H1 (cell line): ENCODE results near the gene NEB. TPM values are rescaled to one million over a fixed set of nuclear protein-coding genes. Genes with fewer than 3 reads are reported as not detected.

Source experiments
- CTCF ChIA-PET: fragments of 300-600 bp; sonication (Branson Sonifier 250); formaldehyde crosslinking; loops from one replicate; lab custom pipeline; 2021; ENCODE audit not compliant: partially characterized antibody; lab: Charles Lee
- POLR2A ChIA-PET: fragments of 300-600 bp; sonication (Branson Sonifier 250); formaldehyde crosslinking; loops from one replicate; lab custom pipeline; 2021; ENCODE audit warnings: inconsistent platforms; ENCODE audit not compliant: partially characterized antibody; lab: Charles Lee
- DNase-seq, 2 experiments: peaks; one replicate each; pipeline versions ENCODE4 v3.0.0 to v3.0.0-alpha.2; 2010 to 2022; ENCODE audit warnings: low spot score in 2 of 2, low read depth in 1 of 2, mixed read lengths in 1 of 2
- FAIRE-seq: peaks from 2 replicates; lab custom pipeline; 2011; peaks lifted over from hg19 to GRCh38; lab: Jason Lieb, UNC
- H2AFZ ChIP-seq: 2 replicates; pipeline ENCODE4 v1.8.1; 2012; ENCODE audit warnings: low read length, inconsistent platforms
- H2AK5ac ChIP-seq: 2 replicates; pipeline ENCODE4 v1.6.1; 2013; ENCODE audit warnings: low read depth, low read length
- H2BK120ac ChIP-seq: replicated peaks from 2 replicates; pipeline ENCODE3; 2013; ENCODE audit warnings: low read depth, low read length, inconsistent platforms
- H2BK12ac ChIP-seq: 2 replicates; pipeline ENCODE4 v1.6.1; 2013; ENCODE audit warnings: low read depth, low read length
- H2BK15ac ChIP-seq: 2 replicates; pipeline ENCODE4 v1.6.1; 2013; ENCODE audit warnings: low read length
- H2BK20ac ChIP-seq: 2 replicates; pipeline ENCODE4 v1.6.1; 2013; ENCODE audit warnings: low read length
- H2BK5ac ChIP-seq: 2 replicates; pipeline ENCODE4 v1.6.1; 2013; ENCODE audit warnings: low read depth, low read length
- H3K14ac ChIP-seq: 2 replicates; pipeline ENCODE4 v1.6.1; 2013; ENCODE audit warnings: inconsistent platforms; ENCODE audit not compliant: insufficient read length
- H3K18ac ChIP-seq: 2 replicates; pipeline ENCODE4 v1.6.1; 2013; ENCODE audit warnings: low read length; ENCODE audit errors: extremely low read depth
- H3K23ac ChIP-seq: 2 replicates; pipeline ENCODE4 v1.6.1; 2013; ENCODE audit warnings: inconsistent platforms; ENCODE audit not compliant: insufficient read length
- H3K23me2 ChIP-seq: 2 replicates; pipeline ENCODE4 v1.6.1; 2013; ENCODE audit warnings: low read depth, low read length
- H3K27ac ChIP-seq: 2 replicates; pipeline ENCODE4 v1.6.1; 2011; ENCODE audit warnings: low read depth, low read length, inconsistent platforms
- H3K27me3 ChIP-seq, 4 experiments: replicated peaks in 1 of 4; 1 replicate in 1 of 4; 2 replicates in 3 of 4; pipeline versions ENCODE4 v1.6.1 to v1.8.1; 2011 to 2013; ENCODE audit warnings: low read length in 3 of 4, mild to moderate bottlenecking in 3 of 4, inconsistent platforms in 2 of 4, mixed read lengths in 2 of 4, moderate library complexity in 1 of 4; ENCODE audit not compliant: control insufficient read depth in 3 of 4, insufficient read depth in 3 of 4; ENCODE audit errors: extremely low read depth in 1 of 4
- H3K36me3 ChIP-seq, 4 experiments: 2 replicates each; pipeline versions ENCODE4 v1.6.1 to v1.8.1; 2011 to 2013; ENCODE audit warnings: mild to moderate bottlenecking in 4 of 4, low read length in 3 of 4, moderate library complexity in 2 of 4, control low read depth in 1 of 4, inconsistent platforms in 1 of 4; ENCODE audit not compliant: insufficient read depth in 4 of 4, control insufficient read depth in 2 of 4
- H3K4ac ChIP-seq: replicated peaks from 2 replicates; pipeline ENCODE3; 2013; ENCODE audit warnings: low read length, low read depth, mixed read lengths, inconsistent platforms; ENCODE audit not compliant: insufficient read length
- H3K4me1 ChIP-seq, 4 experiments: replicated peaks in 1 of 4; 1 replicate in 1 of 4; 2 replicates in 3 of 4; pipeline versions ENCODE4 v1.6.1 to v1.8.1; 2011 to 2013; ENCODE audit warnings: low read length in 3 of 4, inconsistent platforms in 2 of 4, mixed read lengths in 1 of 4; ENCODE audit not compliant: insufficient read depth in 4 of 4, control insufficient read depth in 3 of 4
- H3K4me2 ChIP-seq, 2 experiments: 2 replicates each; pipeline versions ENCODE4 v1.6.1 to v1.8.1; 2011 to 2013; ENCODE audit warnings: low read depth in 2 of 2, low read length in 2 of 2, control low read depth in 1 of 2, inconsistent platforms in 1 of 2, mild to moderate bottlenecking in 1 of 2; ENCODE audit not compliant: insufficient read depth in 1 of 2
- H3K4me3 ChIP-seq, 4 experiments: fragments of 200-600, 300-600 bp in 1 of 4; sonication (generic), shearing (Covaris generic), sonication (Bioruptor Twin) in 1 of 4; 2 replicates each; pipeline versions ENCODE4 v1.5.1 to v1.8.1; 2011 to 2016; ENCODE audit warnings: low read length in 4 of 4, low read depth in 3 of 4, control low read depth in 2 of 4, inconsistent platforms in 2 of 4, mild to moderate bottlenecking in 2 of 4, mixed read lengths in 1 of 4, moderate library complexity in 1 of 4; ENCODE audit not compliant: insufficient read depth in 2 of 4; ENCODE audit errors: extremely low read depth in 1 of 4
- H3K56ac ChIP-seq: replicated peaks from 2 replicates; pipeline ENCODE3; 2013; ENCODE audit warnings: low read depth, mild to moderate bottlenecking, mixed read lengths, low read length, inconsistent platforms; ENCODE audit not compliant: insufficient read length
- H3K79me1 ChIP-seq: 2 replicates; pipeline ENCODE4 v1.6.1; 2013; ENCODE audit warnings: low read depth, low read length, control low read depth
- H3K79me2 ChIP-seq, 2 experiments: 2 replicates each; pipeline versions ENCODE4 v1.6.1 to v1.8.1; 2012 to 2013; ENCODE audit warnings: low read length in 2 of 2, mild to moderate bottlenecking in 2 of 2, inconsistent platforms in 1 of 2; ENCODE audit not compliant: insufficient read depth in 2 of 2, control insufficient read depth in 1 of 2
- H3K9ac ChIP-seq, 4 experiments: replicated peaks in 1 of 4; 1 replicate in 1 of 4; 2 replicates in 3 of 4; pipeline versions ENCODE4 v1.6.1 to v1.8.1; 2011 to 2013; ENCODE audit warnings: low read depth in 3 of 4, low read length in 3 of 4, control low read depth in 2 of 4, mild to moderate bottlenecking in 2 of 4, moderate library complexity in 2 of 4, inconsistent platforms in 1 of 4; ENCODE audit errors: extremely low read depth in 1 of 4
- H3K9me3 ChIP-seq, 2 experiments: 2 replicates each; pipeline versions ENCODE4 v1.6.1 to v1.8.1; 2012 to 2013; ENCODE audit warnings: mild to moderate bottlenecking in 2 of 2, moderate library complexity in 2 of 2, control low read depth in 1 of 2, inconsistent platforms in 1 of 2, low read depth in 1 of 2, low read length in 1 of 2, mixed read lengths in 1 of 2; ENCODE audit not compliant: insufficient read depth in 2 of 2
- H4K20me1 ChIP-seq, 2 experiments: replicated peaks in 1 of 2; 2 replicates each; pipeline versions ENCODE3 to v1.8.1; 2011 to 2013; ENCODE audit warnings: inconsistent platforms in 2 of 2, low read length in 2 of 2, mild to moderate bottlenecking in 1 of 2; ENCODE audit not compliant: insufficient read depth in 2 of 2, control insufficient read depth in 1 of 2
- H4K5ac ChIP-seq: 2 replicates; pipeline ENCODE4 v1.6.1; 2013; ENCODE audit warnings: low read length, low read depth, mixed read lengths, inconsistent platforms; ENCODE audit not compliant: insufficient read length
- H4K8ac ChIP-seq: 2 replicates; pipeline ENCODE4 v1.8.0; 2013; ENCODE audit warnings: mild to moderate bottlenecking, moderate library complexity, low read length, inconsistent platforms; ENCODE audit not compliant: insufficient read depth; ENCODE audit errors: extremely low read depth
- H4K91ac ChIP-seq: replicated peaks from 2 replicates; pipeline ENCODE3; 2013; ENCODE audit warnings: low read length, mixed read lengths, inconsistent platforms; ENCODE audit not compliant: insufficient read length
- ATF2 ChIP-seq: IDR thresholded peaks from 2 replicates; pipeline ENCODE4 v1.6.1; 2012; ENCODE audit warnings: low read length, inconsistent platforms
- CBX8 ChIP-seq: fragments of 300-800, 300-1000 bp; sonication (generic); IDR thresholded peaks from 2 replicates; pipeline ENCODE4 v1.7.1; 2016; ENCODE audit warnings: low read depth, low read length, borderline replicate concordance
- CREB1 ChIP-seq: IDR thresholded peaks from 2 replicates; pipeline ENCODE4 v1.6.1; 2012; ENCODE audit warnings: inconsistent platforms
- NANOG ChIP-seq: IDR thresholded peaks from 2 replicates; pipeline ENCODE4 v1.6.1; 2011; ENCODE audit warnings: low read length, low read depth, mild to moderate bottlenecking, inconsistent platforms; ENCODE audit not compliant: insufficient read depth, poor library complexity, severe bottlenecking
- SUZ12 ChIP-seq: fragments of 200-600 bp; sonication (generic); IDR thresholded peaks from 2 replicates; pipeline ENCODE4 v1.6.1; 2012; ENCODE audit warnings: mild to moderate bottlenecking, inconsistent platforms, low read length, moderate library complexity, mixed read lengths
- TBP ChIP-seq: IDR thresholded peaks from 2 replicates; pipeline ENCODE4 v1.6.1; 2011; ENCODE audit warnings: low read depth, low read length, improper control_type of control experiment
- WGBS, 2 experiments: shearing (Covaris generic) in 1 of 2; methylation state at CpG; one replicate each; pipeline versions ENCODE4 v1.1.6 to v1.1.7; 2013 to 2015; ENCODE audit warnings: low lambda C conversion rate in 2 of 2, mixed read lengths in 2 of 2, inconsistent platforms in 1 of 2, low coverage in 1 of 2, missing lambda C conversion rate in 1 of 2; ENCODE audit not compliant: insufficient replicate concordance in 2 of 2, insufficient coverage in 1 of 2, insufficient read length in 1 of 2; ENCODE audit errors: extremely low coverage in 1 of 2, missing lambda C conversion rate in 1 of 2; 5-methylcytosine and 5-hydroxymethylcytosine counted together
- polyA plus RNA-seq, 7 experiments: library from polyadenylated mRNA; depleted of rRNA in 3 of 7; stranded (reverse) in 5 of 7; unstranded in 2 of 7; fragments of >200 nt in 5 of 7; fragments of 200-250 nt in 2 of 7; gene quantifications; 1 replicate in 5 of 7; 2 replicates in 1 of 7; 4 replicates in 1 of 7; pipeline versions ENCODE4 v1.2.1 to v1.2.3, GENCODE V29; 2011 to 2013; ENCODE audit warnings: missing spikeins in 2 of 7, mixed read lengths in 2 of 7
- total RNA-seq: library from RNA; stranded (reverse); fragmentation: NEBNext Ultra II Directional; extraction: Animal tissue kit (Norgen Biotek cat#: 25700); gene quantifications from 2 replicates; pipeline ENCODE4 v1.2.1, GENCODE V29; 2021

NEB gene
- total and polyA plus RNA-seq, 2 of the 8 experiments (the other 6 are each of a cell fraction or from before 2014, with no cell fraction given) = 1.4 to 2.5 TPM

DNA sequence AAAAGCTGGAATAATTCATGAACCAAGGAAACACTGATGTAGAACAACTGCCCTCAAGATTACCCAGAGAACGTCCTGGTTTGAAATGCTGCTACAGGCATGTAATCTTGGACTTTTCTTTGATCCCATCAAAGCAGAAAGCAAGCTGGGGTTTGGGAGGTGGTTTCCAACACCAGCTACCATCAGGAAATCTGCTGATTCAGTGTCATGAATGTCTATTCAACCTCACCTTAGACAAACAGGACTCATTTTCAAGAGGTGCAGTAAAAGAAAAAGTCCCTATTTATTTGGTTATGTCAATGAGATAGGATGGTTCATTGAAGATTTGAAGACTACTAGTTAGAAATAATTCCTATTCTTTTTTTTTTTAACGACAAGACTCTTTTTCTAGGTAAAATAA is 72.7 kb downstream of the NEB start:
- no peak overlapping the region for H3K56ac ChIP-seq
- no peak overlapping the region for H3K14ac ChIP-seq
- H4K5ac ChIP-seq = no peak overlapping the region
- FAIRE-seq (no peak), DNase-seq (no peak)
- H2AK5ac ChIP-seq = no peak overlapping the region
- no peak overlapping the region for H2AFZ ChIP-seq
- no peaks in the 10 kb centered on the region for H3K4me1 ChIP-seq
- 77% methylated on average over 2 of the region's 2 CpGs; no CpG with 5 or more reads in 1 of the 2 experiments for WGBS, 2 experiments
- no peaks in the 10 kb centered on the region for H4K20me1 ChIP-seq
- H2BK5ac ChIP-seq = no peak overlapping the region
- H3K9me3 ChIP-seq = no peaks in the 10 kb centered on the region
- H3K27me3 ChIP-seq = no peaks in the 10 kb centered on the region
- H2BK20ac ChIP-seq = no peak overlapping the region
- H3K4me2 ChIP-seq = no peak overlapping the region
- no peak overlapping the region for H3K27ac ChIP-seq
- no peaks in the 10 kb centered on the region for H3K23me2 ChIP-seq
- H3K4ac ChIP-seq = no peak overlapping the region
- H3K9ac ChIP-seq = no peak overlapping the region
- H3K36me3 ChIP-seq = no peaks in the 10 kb centered on the region
- no peak overlapping the region for H4K8ac ChIP-seq
- H3K23ac ChIP-seq = no peak overlapping the region
- TF ChIP-seq CREB1 = no peak
- no peak for TF ChIP-seq NANOG
- no peak for TF ChIP-seq ATF2
- no peak for TF ChIP-seq SUZ12
- no peak for TF ChIP-seq CBX8
- no peak for TF ChIP-seq TBP
- H3K18ac ChIP-seq = no peak overlapping the region
- no peaks in the 10 kb centered on the region for H3K79me2 ChIP-seq
- CTCF ChIA-PET = interaction anchor here (0.6 kb wide), 1 partner anchor 1412 kb away, joined by 3 read pairs; no protein-coding TSS in a partner anchor
- no peak overlapping the region for H2BK12ac ChIP-seq
- POLR2A ChIA-PET = no interaction called here
- no peaks in the 10 kb centered on the region for H3K79me1 ChIP-seq
- no peak overlapping the region for H2BK15ac ChIP-seq
- H3K4me3 ChIP-seq = no peak overlapping the region
- no peak overlapping the region for H4K91ac ChIP-seq
- no peak overlapping the region for H2BK120ac ChIP-seq
